Amniotic epithelial cell (primary cell): Measurements from ENCODE around the gene GRK3.

Experiments
- DNase-seq: peaks from one replicate; pipeline ENCODE4 v3.0.0-alpha.2; 2010; ENCODE audit warnings: low read depth

Gene GRK3

DNA sequence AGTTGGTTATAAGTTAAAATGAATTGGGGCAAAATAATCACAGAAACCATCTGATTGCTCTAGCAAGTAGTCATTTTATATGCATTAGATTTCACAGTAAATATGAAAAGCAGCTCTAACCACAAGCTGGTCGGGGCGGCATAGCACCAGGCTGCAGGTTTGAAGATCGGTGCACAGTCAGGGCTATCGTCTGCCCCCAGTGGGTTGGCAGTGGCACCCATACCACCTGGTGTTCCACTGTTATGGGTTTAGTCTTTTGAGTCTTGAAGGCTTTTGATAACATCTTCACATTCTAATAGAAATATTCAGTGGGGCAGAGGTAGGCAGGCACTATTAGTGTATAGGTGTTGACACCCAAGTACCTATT lies 62.1 kb downstream of the GRK3 start:
- no peak for DNase-seq

DNA sequence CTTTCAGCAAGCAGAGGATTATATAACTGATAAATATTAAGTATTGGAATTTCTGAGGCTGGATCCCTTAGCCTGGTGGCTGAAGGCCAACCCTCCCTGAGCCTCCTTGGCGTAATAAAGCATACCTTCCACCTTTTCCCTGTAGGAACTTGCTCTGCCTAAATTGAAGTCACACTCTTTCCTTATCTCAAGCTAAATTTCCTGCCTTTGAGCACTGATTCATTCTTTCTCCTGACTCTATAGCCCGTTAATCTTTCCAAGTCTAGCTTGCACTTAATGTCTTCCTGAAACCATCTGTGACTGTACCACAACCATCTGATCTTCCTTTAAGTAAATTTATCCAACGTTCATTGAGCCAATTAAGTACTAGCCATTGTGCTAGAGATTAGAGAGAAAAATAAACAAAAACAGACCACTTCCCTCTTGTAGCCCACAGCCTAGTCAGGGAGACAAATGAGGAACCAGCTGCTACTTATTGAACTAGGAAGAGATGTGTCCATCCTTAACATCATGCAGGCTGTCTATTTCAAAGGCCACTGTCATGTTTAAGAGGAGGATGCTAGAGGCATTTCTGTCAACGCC lies 62.9 kb downstream of the GRK3 start:
- DNase-seq: peak; percentile 40

DNA sequence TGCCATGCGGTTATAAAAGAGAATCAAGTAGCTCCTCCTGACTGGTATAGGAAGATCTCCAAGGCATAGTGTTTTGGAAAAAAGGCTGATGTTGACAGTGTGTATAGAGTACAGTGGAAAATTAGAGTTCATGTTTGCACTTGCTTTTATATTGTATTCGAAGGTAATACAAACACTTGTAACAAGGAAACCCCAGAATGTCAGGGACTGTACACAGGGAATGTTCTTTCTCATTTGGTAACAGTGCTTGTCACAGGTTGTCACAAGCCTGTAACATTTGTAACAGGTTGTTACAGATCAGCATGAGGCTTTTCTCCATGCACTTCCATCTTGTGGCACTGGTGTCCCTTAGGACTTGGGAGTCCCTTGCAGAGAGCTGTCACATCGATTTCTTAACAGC lies 64.0 kb downstream of the GRK3 start:
- DNase-seq: no peak

DNA sequence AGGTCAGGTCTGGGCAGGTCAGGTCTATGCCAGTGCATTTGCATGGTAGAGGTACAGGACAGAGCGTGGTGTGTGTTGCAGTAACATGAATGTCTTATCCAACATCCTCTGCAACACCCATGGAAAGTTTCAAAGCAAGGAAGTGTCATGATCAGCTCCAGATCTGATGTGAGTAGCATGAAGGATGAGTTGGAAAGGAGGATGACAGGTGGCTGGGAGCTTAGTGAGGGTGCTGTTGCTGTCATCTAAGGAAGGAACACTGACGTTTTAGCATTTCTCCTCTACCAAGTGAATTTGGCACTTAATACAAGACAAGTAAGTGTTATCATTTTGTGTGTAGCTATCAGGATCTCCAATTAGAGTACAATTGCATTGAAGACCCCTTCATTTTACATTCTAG lies 65.1 kb downstream of the GRK3 start:
- DNase-seq: no peak

DNA sequence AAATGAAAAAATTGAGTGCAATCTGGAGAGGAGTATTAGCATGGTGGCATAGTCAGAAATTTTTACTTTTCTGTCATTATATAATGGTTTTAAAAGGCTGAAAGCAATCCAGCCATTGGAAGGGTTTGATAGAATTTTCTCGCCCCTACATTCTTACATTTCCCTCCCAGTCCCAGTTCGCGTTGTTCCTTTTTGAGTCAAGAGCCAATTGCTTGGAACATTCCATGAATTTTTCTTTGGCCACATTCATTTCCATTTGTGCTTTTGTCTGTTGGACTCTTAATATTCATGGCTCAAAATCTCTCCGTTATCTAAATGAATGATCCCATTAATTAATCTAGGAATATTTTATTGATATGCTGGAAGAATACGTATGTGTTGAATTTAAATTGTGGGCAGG lies 66.0 kb downstream of the GRK3 start:
- peak; percentile 57 for DNase-seq

DNA sequence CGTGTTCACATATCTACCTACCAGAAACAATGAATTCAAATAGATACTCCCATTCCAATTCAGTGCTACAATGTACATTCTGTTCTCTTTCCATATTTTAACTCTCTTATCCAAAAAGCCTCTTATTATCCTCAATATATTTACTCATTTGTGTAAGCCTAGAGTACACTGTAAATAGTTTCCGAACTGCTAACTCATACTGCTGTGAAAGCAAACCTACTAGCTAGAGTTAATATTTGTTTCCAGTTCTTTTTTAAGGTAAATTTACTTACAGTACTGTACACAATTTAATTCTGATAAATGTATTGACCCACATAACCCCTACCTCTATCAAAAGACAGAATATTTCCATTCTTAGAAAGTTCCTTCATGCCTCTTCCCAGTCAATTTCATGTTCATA lies 71.8 kb downstream of the GRK3 start:
- no peak for DNase-seq

DNA sequence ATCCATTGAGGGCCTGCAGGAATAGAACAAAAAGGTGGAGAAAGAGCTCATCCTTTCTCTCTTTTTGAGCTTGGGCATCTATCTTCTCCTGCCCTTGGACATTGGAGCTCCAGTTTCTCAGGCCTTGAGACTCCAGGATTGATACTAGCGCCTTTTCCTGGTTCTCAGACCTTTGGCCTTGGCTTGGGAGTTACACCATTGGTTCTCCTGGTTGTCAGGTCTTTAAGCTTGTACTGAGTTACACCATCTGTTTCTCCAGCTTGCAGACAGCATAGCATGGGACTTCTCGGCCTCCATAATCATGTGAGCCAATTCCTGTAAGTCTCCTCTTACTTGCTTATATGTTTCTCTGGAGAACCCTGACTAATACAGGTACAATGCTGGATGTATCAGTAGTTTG lies 72.6 kb downstream of the GRK3 start:
- DNase-seq: peak; percentile 9

DNA sequence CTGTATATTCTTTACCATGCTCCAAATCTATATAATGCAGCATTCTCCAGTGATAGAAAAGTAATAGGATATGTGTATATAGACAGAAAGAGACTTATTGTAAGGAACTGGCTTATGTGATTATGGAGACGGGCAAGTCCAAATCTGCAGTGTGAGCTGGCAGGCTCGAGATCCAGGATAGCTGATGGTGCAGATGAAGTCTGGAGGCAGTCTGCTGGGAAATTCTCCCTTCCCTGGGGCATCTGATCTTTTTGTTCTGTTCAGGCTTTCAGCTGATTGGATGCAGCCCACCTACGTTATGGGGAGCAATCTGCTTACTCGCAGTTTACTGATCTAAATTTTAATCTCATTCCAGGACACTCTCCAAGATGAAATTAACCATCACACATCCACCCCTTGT lies 73.2 kb downstream of the GRK3 start:
- no peak for DNase-seq

DNA sequence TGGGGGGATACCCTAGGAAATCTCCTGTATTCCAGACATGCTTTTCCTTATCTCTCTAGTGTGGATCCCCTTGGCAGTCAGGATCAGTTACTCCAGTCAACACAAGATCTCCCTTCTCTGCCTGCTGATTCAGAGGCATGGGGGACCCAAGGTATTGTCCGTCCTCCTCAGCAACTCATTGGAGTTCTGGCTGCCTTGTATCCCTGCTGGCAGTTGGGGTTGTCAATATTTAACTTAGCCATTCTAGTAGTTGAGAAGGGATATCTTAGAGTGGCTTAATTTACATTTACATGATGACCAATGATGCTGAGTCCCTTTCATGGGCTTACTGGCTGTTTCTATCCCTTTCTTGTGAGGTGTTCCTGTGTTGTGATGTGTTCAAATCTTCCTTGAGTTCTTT lies 74.2 kb downstream of the GRK3 start:
- no peak for DNase-seq

DNA sequence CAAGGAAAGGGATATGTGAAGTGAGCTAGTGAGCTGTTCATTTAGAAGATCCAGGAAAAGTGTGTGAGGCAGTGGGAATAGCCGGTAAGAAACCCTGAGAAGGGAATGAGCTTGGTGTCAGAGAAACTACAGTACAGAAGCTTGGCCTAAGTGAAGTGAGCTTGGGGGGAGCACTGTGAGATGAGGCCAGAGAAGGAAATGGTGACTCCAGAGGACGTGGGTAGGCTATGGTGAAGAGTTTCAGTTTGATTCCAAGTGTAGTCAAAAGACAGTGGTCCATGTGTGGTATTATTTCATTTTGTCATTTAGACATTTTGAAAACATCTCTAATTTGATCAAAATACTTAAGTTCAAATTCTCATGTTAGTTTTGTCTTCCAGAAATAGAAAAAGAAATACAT lies 77.2 kb downstream of the GRK3 start:
- DNase-seq: no peak

DNA sequence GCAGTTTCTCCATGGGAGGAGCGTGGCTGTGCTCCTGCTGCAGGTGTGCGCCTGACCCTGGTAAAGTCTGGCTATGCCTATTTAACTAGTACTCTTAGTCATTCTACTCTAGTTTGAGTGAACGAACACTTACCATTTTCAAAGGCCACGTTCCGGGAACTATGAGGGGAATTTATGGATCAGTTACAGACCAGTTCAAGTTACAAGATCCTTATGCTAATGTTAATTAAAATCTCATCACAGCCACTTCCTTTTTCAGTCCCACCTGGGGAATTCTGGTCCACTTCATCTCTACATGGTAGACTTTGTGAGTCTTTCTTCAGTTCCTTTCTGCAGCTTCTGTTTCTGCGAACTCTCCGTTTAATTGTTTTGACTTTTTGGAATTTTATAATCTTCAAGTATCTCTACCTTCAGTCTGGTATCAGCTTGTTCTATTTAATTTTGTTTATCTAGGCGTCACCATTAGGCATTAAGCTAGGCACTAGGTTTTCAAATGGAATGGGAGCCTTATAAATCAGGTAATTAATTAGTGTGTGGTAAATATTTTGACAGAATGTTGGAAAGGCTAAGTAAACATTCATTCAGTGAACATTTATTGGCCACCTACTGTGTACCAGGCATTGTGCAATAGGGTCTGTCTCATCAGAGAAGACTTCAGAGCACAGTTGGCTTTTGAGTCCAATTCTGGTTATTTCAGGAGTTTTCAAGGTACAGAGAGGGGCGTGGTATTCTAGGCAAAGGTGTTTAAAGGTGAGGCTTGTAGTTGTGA lies 78.9 kb downstream of the GRK3 start:
- no peak for DNase-seq

DNA sequence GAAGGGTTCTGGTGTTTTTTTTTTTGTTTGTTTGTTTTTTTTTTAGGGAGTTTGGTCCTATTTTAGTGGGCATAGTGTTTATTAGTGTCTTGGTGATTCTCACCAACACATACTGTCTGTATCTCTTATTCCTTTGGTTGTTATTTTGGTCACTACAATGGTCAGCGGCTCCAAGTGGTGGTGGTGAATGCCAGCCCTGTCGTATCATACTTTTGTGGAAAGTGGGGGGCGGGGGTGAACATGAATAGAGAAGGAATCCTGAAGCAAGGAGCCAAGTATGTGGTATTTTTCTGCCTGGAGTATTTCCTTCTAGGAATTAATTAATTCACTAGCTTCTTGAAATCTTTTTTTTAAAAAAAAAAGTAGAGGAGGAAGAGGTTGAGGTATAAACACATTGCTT lies 79.6 kb downstream of the GRK3 start:
- no peak for DNase-seq

DNA sequence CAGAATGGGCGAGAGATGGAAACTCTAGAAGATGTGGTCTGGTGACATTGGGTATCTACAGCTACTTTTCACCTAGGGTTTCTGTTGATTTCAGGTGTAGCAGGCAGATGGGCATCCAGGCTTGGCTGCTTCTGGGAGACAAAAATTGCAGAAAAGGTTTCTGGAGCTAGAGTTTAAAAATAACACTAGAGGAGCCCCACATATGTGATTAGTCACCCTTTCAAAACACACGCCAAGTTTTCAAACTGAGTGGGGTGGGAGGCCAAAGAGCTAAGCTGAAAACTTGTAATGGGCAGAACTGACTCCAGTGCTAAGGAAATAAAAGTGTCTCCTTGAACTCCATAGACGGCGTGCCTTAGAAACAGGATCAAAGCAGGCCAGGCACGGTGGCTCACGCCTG lies 80.8 kb downstream of the GRK3 start:
- no peak for DNase-seq

DNA sequence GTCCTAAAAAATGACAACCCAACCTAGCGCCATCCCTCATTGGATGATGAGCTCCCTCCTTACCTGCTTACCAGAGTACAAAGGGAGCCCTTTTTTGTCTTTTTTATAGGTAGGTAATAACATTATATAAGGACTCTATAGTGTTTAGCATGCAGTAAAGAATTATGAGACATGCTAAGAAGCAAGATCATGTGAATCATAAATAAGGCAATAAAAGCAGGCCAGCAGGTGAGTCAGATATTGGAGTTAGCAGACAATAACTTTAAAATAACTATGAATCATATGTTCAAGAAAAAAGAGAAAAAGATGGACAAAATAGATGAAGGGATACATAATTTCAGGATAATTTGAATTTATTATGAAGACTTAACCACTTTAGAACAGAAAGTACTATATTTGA lies 81.5 kb downstream of the GRK3 start:
- no peak for DNase-seq

DNA sequence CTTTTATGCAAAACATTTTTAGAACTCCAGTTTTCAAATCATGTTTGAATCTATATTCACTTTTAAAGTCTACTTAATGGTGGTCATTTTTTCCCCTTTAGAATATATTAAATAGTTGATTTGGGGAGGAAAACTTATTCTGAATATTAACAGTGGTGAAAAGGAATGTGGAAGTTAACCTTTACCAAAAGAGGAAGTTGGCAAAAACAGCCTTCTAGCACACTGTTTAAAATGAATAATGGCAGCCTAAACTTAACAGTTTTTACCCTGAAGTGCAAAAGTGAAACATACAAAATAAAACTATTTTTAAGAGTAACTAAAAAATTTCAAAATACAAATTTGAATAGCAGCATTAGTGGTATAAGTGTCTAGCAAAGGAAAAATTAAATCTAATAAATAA lies 86.4 kb downstream of the GRK3 start:
- DNase-seq: no peak

DNA sequence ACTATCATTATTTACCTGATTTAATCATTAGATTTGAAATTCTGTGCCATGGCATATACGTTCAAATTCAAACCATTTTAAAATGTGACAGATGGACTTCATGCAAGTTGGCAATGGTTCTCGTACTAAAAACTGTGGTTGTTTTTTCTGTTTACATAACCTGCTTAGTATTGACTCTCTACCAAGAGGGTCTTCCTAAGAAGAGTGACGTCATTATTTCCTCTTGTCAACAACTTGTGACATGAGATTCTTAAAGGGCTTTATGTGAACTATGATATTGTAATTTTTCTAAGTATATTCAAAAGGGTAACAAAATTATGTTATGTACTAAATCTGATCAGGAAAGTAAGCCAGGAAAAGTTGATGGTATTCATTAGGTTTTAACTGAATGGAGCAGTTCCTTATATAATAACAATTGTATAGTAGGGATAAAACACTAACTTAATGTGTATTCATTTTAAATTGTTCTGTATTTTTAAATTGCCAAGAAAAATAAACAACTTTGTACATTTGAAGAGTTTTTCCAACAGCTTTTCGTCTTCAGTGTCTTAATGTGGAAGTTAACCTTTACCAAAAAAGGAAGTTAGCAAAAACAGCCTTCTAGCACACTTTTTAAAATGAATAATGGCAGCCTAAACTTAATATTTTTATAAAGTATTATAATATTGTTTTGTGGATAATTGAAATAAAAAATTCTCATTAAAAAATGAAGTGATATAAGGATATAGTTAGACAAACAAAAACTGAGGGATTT lies 87.0 kb downstream of the GRK3 start:
- DNase-seq: no peak

DNA sequence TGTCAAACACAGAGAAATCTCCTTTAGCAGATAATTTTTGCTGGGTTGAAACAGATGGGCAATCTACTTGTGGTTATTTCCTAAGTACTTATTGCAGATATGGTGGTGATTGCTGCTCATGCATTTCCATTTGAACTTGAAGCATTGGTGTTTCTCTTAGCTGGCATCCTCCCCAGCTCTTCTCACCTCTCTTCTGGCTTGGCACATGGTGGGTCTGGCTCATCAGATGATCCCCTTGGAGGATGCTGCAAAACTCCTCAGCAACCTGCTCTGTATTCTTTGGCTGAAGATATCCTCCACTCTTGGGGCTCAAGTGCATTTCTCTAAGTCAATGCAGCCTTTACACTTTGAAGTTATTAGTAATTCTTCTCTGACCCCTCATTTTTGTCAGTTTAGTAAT lies 90.2 kb downstream of the GRK3 start:
- no peak for DNase-seq

DNA sequence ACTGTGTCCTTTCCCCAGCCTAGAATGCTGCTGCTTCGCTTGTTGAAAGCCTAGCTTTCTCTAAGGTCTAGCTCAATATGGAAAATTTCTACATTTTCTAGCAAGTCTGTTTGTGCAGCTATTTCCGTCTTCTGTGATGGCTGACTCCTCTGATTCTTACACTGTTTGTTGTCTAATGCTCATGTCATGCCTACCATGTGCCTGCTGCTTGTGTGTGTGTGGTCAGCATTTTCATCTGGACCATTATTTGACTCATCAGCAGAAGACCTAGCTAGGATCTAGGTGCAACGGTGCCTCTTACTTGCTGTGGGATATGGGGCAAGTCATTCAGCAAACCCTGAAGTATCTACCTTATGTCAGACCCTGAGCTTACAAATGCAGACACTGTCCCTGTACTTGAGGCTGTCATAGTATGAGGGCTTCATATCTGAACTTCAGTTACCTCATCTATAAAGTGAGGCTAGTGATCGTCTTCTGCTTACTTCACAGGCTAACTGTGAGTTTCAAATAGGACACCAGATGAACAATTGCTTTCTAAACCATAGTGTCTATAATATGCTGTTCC lies 91.0 kb downstream of the GRK3 start:
- DNase-seq: no peak

DNA sequence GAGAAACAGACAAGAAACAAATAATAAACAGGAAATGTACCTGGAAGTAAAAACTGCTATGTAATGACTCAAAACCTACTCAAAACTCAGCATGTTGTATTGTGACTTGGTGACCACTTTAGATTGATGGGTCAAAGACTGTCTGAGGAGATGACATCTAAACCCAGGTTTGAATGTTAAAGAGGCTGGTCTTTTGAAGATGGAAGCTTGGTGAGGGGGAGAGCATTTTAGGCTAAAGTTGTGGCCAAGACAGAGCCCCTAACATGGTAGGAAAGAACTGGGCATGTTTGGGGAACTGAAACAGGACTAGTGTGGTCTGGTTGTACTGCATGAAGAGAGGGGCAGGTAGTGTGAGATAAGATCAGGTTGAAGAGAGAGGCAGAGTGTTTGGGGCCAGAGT lies 92.2 kb downstream of the GRK3 start:
- DNase-seq: no peak

DNA sequence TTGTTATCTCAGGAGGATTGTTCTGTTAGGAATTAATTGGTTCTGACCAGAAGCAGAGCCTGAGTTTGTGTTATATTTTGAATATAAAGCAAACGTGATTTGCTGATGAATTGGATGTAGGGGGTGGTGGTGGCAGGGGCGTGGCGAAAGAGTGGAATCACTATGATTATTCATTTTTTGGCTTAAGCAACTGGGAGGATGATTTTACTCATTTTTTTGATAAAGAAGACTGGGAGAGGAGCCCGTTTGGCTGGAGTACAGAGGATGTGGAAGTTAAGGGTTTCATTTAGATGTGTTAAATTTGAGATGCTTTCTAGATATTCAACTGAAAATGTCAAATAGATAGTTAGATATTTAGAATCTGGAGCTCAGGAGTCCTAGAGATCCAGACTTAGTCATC lies 94.2 kb downstream of the GRK3 start:
- DNase-seq: no peak

DNA sequence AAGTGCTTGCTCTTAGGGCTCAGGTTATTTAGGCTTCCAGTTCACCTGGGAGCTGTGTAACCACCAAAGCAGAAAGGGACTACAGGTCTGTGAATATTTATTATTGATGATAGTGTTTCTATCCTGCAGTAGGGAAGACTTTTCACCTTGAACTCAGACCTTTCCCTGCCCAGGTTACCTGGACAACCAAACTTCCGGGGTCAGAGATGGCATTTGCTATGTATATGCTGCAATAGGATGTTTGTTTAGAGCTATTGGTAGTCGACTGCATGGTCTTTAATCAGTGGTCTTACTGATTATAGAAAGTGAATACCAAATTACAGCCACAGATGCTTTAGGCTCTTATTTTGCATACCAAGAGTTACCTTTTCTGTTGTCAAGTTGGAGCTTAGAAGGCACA lies 94.9 kb downstream of the GRK3 start:
- no peak for DNase-seq

DNA sequence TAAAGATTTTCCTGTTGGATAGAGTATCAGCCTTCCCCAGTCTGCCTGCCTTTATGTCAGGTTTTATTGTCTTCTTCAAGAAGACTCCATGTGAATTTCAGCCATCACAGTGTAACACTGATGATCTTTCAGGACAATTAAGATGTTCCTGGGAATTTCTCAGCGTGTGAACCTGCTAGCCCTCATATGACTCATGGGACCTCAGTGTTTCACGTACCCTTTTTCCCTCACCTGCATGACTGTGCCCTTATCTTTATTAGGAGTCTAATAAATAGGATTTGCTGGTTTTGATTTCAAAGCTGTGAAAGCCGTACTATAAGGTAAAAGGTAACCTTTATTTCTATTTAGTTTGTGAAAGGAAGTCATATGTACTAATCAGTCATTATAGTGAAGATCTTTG lies 95.9 kb downstream of the GRK3 start:
- DNase-seq: no peak

DNA sequence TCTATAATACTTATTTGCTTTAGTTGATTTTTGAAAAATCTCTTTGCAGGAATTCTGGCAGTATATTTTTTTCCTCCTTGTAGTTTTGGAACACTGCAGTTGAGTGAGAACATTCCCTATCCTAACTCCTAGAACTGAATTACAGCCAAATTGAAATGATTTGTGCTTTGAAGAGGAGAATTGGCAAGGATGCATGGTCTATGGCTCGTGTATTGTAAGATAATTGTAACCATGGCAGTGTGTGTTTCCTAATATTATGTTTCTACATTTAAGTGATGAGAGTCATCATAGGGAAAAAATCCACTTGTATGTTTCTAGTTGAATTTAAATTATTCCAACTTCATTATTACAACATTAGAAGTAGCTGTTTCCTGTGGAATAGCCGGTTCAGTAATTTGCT lies 96.6 kb downstream of the GRK3 start:
- DNase-seq: peak; percentile 37
